ENCODE data around the gene RUBCN. TPM values are rescaled to one million over a fixed set of nuclear protein-coding genes. Genes with fewer than 3 reads are reported as not detected.

RUBCN gene
- total RNA-seq, 4 donors from 2014 or later: 47.8 to 99.6 (median 60.1) TPM

- no peak for TF ChIP-seq POLR2A (IDR thresholded peaks at IDR 0.05)
- TF ChIP-seq EP300 (IDR thresholded peaks at IDR 0.05): no peak
- TF ChIP-seq POLR2AphosphoS5 (IDR thresholded peaks at IDR 0.05): no peak
- no peak for TF ChIP-seq CTCF (IDR thresholded peaks at IDR 0.05)
- Histone ChIP-seq H3K4me1 (peaks cover 0 to 6% (median 0%) of the 10 kb centered on the region in 3 donors), H3K36me3 (peaks cover 0 to 96% of the 10 kb centered on the region in 2 donors), H3K27ac (no peak overlapping the region), H3K27me3 (no peaks in the 10 kb centered on the region), H3K9me3 (no peaks in the 10 kb centered on the region), H3K4me3 (no peak overlapping the region)
- WGBS, 2 donors (ENCODE audit: low coverage in 1 of 2): 69 to 93% methylated on average over 9 to 11 of the region's 11 CpGs
- no peak for ATAC-seq
These were observed 60.8 kb downstream of the RUBCN start for GRCh38 chr3:197675951-197676350.

GRCh38 chr3:197675563-197675860 lies 61.2 kb downstream of the RUBCN start:
- no peak for ATAC-seq
- Histone ChIP-seq H3K9me3 (no peaks in the 10 kb centered on the region), H3K27me3 (no peaks in the 10 kb centered on the region), H3K36me3 (peaks cover 0 to 95% of the 10 kb centered on the region in 2 donors), H3K27ac (no peak overlapping the region), H3K4me1 (peaks cover 0 to 6% (median 0%) of the 10 kb centered on the region in 3 donors), H3K4me3 (no peak overlapping the region)
- TF ChIP-seq CTCF (IDR thresholded peaks at IDR 0.05): no peak
- no peak for TF ChIP-seq POLR2AphosphoS5 (IDR thresholded peaks at IDR 0.05)
- no peak for TF ChIP-seq POLR2A (IDR thresholded peaks at IDR 0.05)
- no peak for TF ChIP-seq EP300 (IDR thresholded peaks at IDR 0.05)
- WGBS, 2 donors (ENCODE audit: low coverage in 1 of 2): 60 to 85% methylated on average over 1 to 4 of the region's 9 CpGs

GRCh38 chr3:197674741-197675562 lies 61.8 kb downstream of the RUBCN start:
- peaks cover 0 to 6% (median 0%) of the 10 kb centered on the region in 3 donors for H3K4me1 ChIP-seq
- no peak overlapping the region for H3K27ac ChIP-seq
- peaks cover 0 to 91% of the 10 kb centered on the region in 2 donors for H3K36me3 ChIP-seq
- TF ChIP-seq EP300 (IDR thresholded peaks at IDR 0.05): no peak
- no peak for TF ChIP-seq POLR2A (IDR thresholded peaks at IDR 0.05)
- TF ChIP-seq POLR2AphosphoS5 (IDR thresholded peaks at IDR 0.05): no peak
- TF ChIP-seq CTCF (IDR thresholded peaks at IDR 0.05): no peak
- H3K4me3 ChIP-seq: no peak overlapping the region
- ATAC-seq: no peak
- no peaks in the 10 kb centered on the region for H3K9me3 ChIP-seq
- no peaks in the 10 kb centered on the region for H3K27me3 ChIP-seq
- 82 to 92% methylated on average over 4 to 5 of the region's 29 CpGs for WGBS, 2 donors (ENCODE audit: low coverage in 1 of 2)

- peaks cover 0 to 6% (median 0%) of the 10 kb centered on the region in 3 donors for H3K4me1 ChIP-seq
- H3K27me3 ChIP-seq: no peaks in the 10 kb centered on the region
- no peak for ATAC-seq
- TF ChIP-seq POLR2AphosphoS5 (IDR thresholded peaks at IDR 0.05) (no peak), CTCF (IDR thresholded peaks at IDR 0.05) (no peak), POLR2A (IDR thresholded peaks at IDR 0.05) (no peak), EP300 (IDR thresholded peaks at IDR 0.05) (no peak)
- no peak overlapping the region for H3K4me3 ChIP-seq
- H3K9me3 ChIP-seq: no peaks in the 10 kb centered on the region
- peaks cover 0 to 74% of the 10 kb centered on the region in 2 donors for H3K36me3 ChIP-seq
- no peak overlapping the region for H3K27ac ChIP-seq
- WGBS, 2 donors (ENCODE audit: low coverage in 1 of 2): 97 to 100% methylated on average over 1 to 4 of the region's 4 CpGs
These were observed 63.5 kb downstream of the RUBCN start for GRCh38 chr3:197673170-197673569.

GRCh38 chr3:197670361-197670760 lies 66.3 kb downstream of the RUBCN start:
- H3K4me1 ChIP-seq: no peaks in the 10 kb centered on the region
- WGBS, 2 donors (ENCODE audit: low coverage in 1 of 2): 80 to 88% methylated on average over 1 of the region's 1 CpG
- ATAC-seq: no peak
- H3K4me3 ChIP-seq: no peak overlapping the region
- TF ChIP-seq EP300 (IDR thresholded peaks at IDR 0.05): no peak
- TF ChIP-seq CTCF (IDR thresholded peaks at IDR 0.05): no peak
- TF ChIP-seq POLR2A (IDR thresholded peaks at IDR 0.05): no peak
- H3K36me3 ChIP-seq: peaks cover 0 to 48% of the 10 kb centered on the region in 2 donors
- no peak overlapping the region for H3K27ac ChIP-seq
- H3K27me3 ChIP-seq: no peaks in the 10 kb centered on the region
- H3K9me3 ChIP-seq: no peaks in the 10 kb centered on the region

All from gastroesophageal sphincter (tissue), 4 donors.